OCI-LY1 (cell line): ENCODE measurements around the gene DUSP9.

Experiments
- EZH2 ChIP-seq: fragments of 200-600 bp; sonication (generic), shearing (Covaris generic); IDR thresholded peaks from 2 replicates; pipeline ENCODE4 v1.8.0; 2017; ENCODE audit warnings: borderline replicate concordance, mixed run types, mild to moderate bottlenecking, antibody characterized with exemption, low read length, moderate library complexity, mixed read lengths
- TF ChIP-seq, protein P1 (sequence below): fragments of 200-600 bp; sonication (generic), shearing (Covaris generic); IDR thresholded peaks from 2 replicates; pipeline ENCODE4 v1.5.1; 2017; ENCODE audit warnings: mild to moderate bottlenecking, antibody characterized with exemption, low read length, moderate library complexity, mixed read lengths

DNA sequence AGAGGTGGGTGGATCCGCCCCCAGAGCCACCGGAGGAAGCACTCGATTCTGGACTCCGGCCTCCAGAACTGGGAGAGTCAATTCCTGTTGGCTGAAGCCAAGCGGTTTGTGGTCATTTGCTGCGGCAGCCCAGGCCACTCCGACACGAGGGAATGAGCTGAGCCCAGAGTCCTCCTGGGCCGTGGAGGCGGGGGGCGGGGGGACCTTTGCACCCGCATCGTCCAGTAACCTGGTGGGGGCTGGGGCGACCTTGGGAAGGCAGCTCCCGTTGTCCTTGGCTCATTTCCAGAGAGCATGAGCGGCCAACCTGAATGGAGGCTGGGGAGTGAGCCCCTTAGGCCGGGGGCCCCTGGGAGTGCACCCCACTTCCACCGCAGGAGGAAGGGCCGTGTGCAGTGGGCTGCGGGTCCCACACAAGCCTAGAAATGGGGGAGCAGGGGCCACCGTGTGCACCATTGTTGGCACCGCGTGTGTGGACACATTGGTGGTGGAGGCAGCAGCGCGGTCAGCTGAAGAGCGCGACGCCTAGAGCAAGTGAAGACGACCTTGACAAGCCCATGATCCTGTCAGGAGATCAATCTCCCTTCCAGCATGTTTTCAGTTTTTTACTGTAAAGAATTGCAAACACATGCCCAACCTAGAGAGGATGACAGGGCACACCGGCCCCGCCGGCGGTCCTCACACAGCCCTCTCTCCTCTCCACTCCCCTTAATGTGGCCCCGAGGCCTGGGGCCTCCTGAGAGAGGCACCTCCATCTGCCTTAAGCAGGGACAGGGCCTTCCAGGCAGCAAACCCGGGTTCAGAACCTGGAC, 19.9 kb upstream of the DUSP9 start:
- TF ChIP-seq, protein P1, sequence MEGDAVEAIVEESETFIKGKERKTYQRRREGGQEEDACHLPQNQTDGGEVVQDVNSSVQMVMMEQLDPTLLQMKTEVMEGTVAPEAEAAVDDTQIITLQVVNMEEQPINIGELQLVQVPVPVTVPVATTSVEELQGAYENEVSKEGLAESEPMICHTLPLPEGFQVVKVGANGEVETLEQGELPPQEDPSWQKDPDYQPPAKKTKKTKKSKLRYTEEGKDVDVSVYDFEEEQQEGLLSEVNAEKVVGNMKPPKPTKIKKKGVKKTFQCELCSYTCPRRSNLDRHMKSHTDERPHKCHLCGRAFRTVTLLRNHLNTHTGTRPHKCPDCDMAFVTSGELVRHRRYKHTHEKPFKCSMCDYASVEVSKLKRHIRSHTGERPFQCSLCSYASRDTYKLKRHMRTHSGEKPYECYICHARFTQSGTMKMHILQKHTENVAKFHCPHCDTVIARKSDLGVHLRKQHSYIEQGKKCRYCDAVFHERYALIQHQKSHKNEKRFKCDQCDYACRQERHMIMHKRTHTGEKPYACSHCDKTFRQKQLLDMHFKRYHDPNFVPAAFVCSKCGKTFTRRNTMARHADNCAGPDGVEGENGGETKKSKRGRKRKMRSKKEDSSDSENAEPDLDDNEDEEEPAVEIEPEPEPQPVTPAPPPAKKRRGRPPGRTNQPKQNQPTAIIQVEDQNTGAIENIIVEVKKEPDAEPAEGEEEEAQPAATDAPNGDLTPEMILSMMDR = no peak
- no peak for TF ChIP-seq EZH2
